DOHH2 (cell line): ENCODE data around the gene CNBD2.

Source experiments
- EZH2phosphoT487 ChIP-seq: fragments of 200-600 bp; sonication (generic); IDR thresholded peaks from 2 replicates; pipeline ENCODE4 v1.6.1; 2017; ENCODE audit warnings: borderline replicate concordance, mild to moderate bottlenecking, antibody characterized with exemption, low read length, moderate library complexity, mixed read lengths
- TF ChIP-seq, protein P1 (sequence below): fragments of 200-600 bp; sonication (generic); IDR thresholded peaks from one replicate; pipeline ENCODE4 v1.5.1; 2014; ENCODE audit warnings: antibody characterized with exemption, mild to moderate bottlenecking, low read depth, low read length; ENCODE audit not compliant: poor library complexity, severe bottlenecking

DNA sequence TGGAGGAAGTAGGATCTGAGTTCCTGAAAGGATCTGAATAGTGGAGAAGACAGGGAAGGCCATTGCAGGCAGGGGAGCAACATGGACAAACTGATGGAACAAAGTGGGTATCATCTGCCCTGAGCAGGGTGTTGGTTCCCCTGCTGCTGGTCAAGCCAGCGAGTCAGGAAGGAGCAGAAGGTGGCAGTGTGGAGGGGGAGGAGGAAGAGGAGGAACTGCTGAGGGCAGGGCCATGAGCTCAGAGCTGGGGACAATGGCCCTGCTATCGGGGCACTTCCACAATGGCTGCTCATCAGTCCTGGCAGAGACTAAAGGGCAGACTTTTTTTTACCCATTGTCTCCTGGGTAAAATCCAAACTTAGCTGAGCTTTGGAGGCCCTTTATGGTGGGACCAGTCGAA lies 13.6 kb downstream of the CNBD2 start:
- TF ChIP-seq, protein P1, sequence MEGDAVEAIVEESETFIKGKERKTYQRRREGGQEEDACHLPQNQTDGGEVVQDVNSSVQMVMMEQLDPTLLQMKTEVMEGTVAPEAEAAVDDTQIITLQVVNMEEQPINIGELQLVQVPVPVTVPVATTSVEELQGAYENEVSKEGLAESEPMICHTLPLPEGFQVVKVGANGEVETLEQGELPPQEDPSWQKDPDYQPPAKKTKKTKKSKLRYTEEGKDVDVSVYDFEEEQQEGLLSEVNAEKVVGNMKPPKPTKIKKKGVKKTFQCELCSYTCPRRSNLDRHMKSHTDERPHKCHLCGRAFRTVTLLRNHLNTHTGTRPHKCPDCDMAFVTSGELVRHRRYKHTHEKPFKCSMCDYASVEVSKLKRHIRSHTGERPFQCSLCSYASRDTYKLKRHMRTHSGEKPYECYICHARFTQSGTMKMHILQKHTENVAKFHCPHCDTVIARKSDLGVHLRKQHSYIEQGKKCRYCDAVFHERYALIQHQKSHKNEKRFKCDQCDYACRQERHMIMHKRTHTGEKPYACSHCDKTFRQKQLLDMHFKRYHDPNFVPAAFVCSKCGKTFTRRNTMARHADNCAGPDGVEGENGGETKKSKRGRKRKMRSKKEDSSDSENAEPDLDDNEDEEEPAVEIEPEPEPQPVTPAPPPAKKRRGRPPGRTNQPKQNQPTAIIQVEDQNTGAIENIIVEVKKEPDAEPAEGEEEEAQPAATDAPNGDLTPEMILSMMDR = peak; percentile 17
- TF ChIP-seq EZH2phosphoT487 = no peak
